GM12878 (cell line): ENCODE measurements around the gene PXDC1. TPM values are rescaled to one million over a fixed set of nuclear protein-coding genes. Genes with fewer than 3 reads are reported as not detected.
A peak's percentile ranks its signal among the peaks of the same experiment; 100 is the strongest.

Experiments
- ATAC-seq: fragments of 200-7000 bp; cut with Tn5 transposase; 3 replicates; pipeline ENCODE4 v1.9.1; 2020; ENCODE audit warnings: mild to moderate bottlenecking, moderate library complexity
- Bru-seq: library from RNA; stranded (reverse); fragments of 400-500 nt; gene quantifications from one replicate; lab custom pipeline; 2021; lab: Mats Ljungman, UMichigan
- BruChase-seq, 2 experiments: library from RNA; stranded (reverse); fragments of 400-500 nt; gene quantifications; one replicate each; lab custom pipeline; 2021; lab: Mats Ljungman, UMichigan
- BruUV-seq: library from RNA; stranded (reverse); fragments of 400-500 nt; replicated peaks from 2 replicates; lab custom pipeline; 2021; lab: Mats Ljungman, UMichigan
- CTCF ChIA-PET: fragments of 300-600 bp; sonication (Branson Sonifier 250); formaldehyde crosslinking; extraction: SDS; loops from one replicate; lab custom pipeline; 2021; ENCODE audit warnings: inconsistent platforms; lab: Yijun Ruan, JAX
- POLR2A ChIA-PET: fragments of 350-600 bp; formaldehyde crosslinking; extraction: SDS; loops from one replicate; lab custom pipeline; 2021; ENCODE audit warnings: inconsistent platforms; lab: Charles Lee
- RAD21 ChIA-PET: fragments of 300-600 bp; sonication (Branson Sonifier 250); formaldehyde crosslinking; loops from one replicate; lab custom pipeline; 2023; ENCODE audit warnings: antibody characterized with exemption; ENCODE audit not compliant: unreplicated experiment; lab: Charles Lee
- SMC1A ChIA-PET: fragments of 300-600 bp; sonication (Branson Sonifier 250); formaldehyde crosslinking; loops from one replicate; lab custom pipeline; 2023; ENCODE audit not compliant: unreplicated experiment, uncharacterized antibody; lab: Charles Lee
- DNase-seq: peaks from one replicate; pipeline ENCODE4 v3.0.0-alpha.2; 2011; ENCODE audit warnings: low read depth, low spot score
- FAIRE-seq: peaks from 3 replicates; lab custom pipeline; 2011; peaks lifted over from hg19 to GRCh38; lab: Jason Lieb, UNC
- H2AFZ ChIP-seq: 2 replicates; pipeline ENCODE4 v1.6.0; 2011; ENCODE audit warnings: low read depth, low read length, control low read depth; ENCODE audit not compliant: control insufficient read depth
- H3K27ac ChIP-seq: 2 replicates; pipeline ENCODE4 v1.5.1; 2011; ENCODE audit warnings: control low read depth; ENCODE audit not compliant: control insufficient read depth, insufficient read depth
- H3K27me3 ChIP-seq, 2 experiments: replicated peaks in 1 of 2; 2 replicates each; pipeline versions ENCODE4 v1.6.0 to v1.6.1; 2011; ENCODE audit warnings: low read length in 1 of 2; ENCODE audit not compliant: control insufficient read depth in 2 of 2, insufficient read depth in 2 of 2
- H3K36me3 ChIP-seq, 2 experiments: 2 replicates each; pipeline ENCODE4 v1.5.1; 2011; ENCODE audit warnings: low read length in 1 of 2; ENCODE audit not compliant: control insufficient read depth in 2 of 2, insufficient read depth in 2 of 2
- H3K4me1 ChIP-seq: 2 replicates; pipeline ENCODE4 v1.6.1; 2011; ENCODE audit warnings: mild to moderate bottlenecking, low read length, moderate library complexity, mixed read lengths; ENCODE audit not compliant: control insufficient read depth, insufficient read depth
- H3K4me2 ChIP-seq: 2 replicates; pipeline ENCODE4 v1.6.0; 2011; ENCODE audit warnings: control low read depth; ENCODE audit not compliant: control insufficient read depth, insufficient read depth
- H3K4me3 ChIP-seq: fragments of 200-600 bp; sonication (generic); 2 replicates; pipeline ENCODE4 v1.5.1; 2016
- H3K79me2 ChIP-seq: 2 replicates; pipeline ENCODE4 v1.6.0; 2011; ENCODE audit warnings: low read length; ENCODE audit not compliant: control insufficient read depth, insufficient read depth
- H3K9ac ChIP-seq: 2 replicates; pipeline ENCODE4 v1.8.0; 2011; ENCODE audit warnings: low read length, control low read depth, mixed read lengths; ENCODE audit not compliant: control insufficient read depth, insufficient read depth
- H3K9me3 ChIP-seq: replicated peaks from 3 replicates; pipeline ENCODE4 v1.5.1; 2011; ENCODE audit warnings: mild to moderate bottlenecking, low read length; ENCODE audit not compliant: control insufficient read depth, insufficient read depth
- H4K20me1 ChIP-seq: 2 replicates; pipeline ENCODE4 v1.6.0; 2011; ENCODE audit not compliant: control insufficient read depth, insufficient read depth
- BACH1 ChIP-seq: fragments of 450-650 bp; IDR thresholded peaks from 2 replicates; pipeline ENCODE4 v1.6.1; 2017; ENCODE audit warnings: mild to moderate bottlenecking, borderline replicate concordance
- CHD1 ChIP-seq: IDR thresholded peaks from 2 replicates; pipeline ENCODE4 v1.6.1; 2012; ENCODE audit warnings: low read depth, low read length, improper control_type of control experiment
- KDM1A ChIP-seq: fragments of 200-600 bp; sonication (generic); IDR thresholded peaks from 2 replicates; pipeline ENCODE4 v1.6.1; 2016; ENCODE audit warnings: borderline replicate concordance
- NFIC ChIP-seq: IDR thresholded peaks from 2 replicates; pipeline ENCODE4 v1.6.1; 2012; ENCODE audit warnings: low read depth, mild to moderate bottlenecking, inconsistent platforms, low read length, moderate library complexity
- NR2C2 ChIP-seq: IDR thresholded peaks from 2 replicates; pipeline ENCODE4 v1.6.1; 2011; ENCODE audit warnings: borderline replicate concordance, low read depth; ENCODE audit not compliant: control insufficient read depth, insufficient read length
- SMAD5 ChIP-seq: IDR thresholded peaks from 2 replicates; pipeline ENCODE4 v1.6.1; 2016; ENCODE audit warnings: antibody characterized with exemption, low read depth
- STAT3 ChIP-seq: IDR thresholded peaks from 2 replicates; pipeline ENCODE4 v1.6.1; 2011; ENCODE audit warnings: low read depth, low read length, improper control_type of control experiment
- ZNF24 ChIP-seq: fragments of 450-650 bp; IDR thresholded peaks from 2 replicates; pipeline ENCODE4 v1.6.1; 2017; ENCODE audit warnings: antibody characterized with exemption, mild to moderate bottlenecking
- ZSCAN29 ChIP-seq: fragments of 450-650 bp; IDR thresholded peaks from 2 replicates; pipeline ENCODE4 v1.6.1; 2017; ENCODE audit warnings: mild to moderate bottlenecking, moderate library complexity
- WGBS: methylation state at CpG from one replicate; pipeline ENCODE4 v1.1.6; 2016; ENCODE audit warnings: low lambda C conversion rate; ENCODE audit not compliant: insufficient replicate concordance, insufficient coverage; ENCODE audit errors: missing lambda C conversion rate; 5-methylcytosine and 5-hydroxymethylcytosine counted together
- in situ Hi-C: fragments of 300-500 bp; cut with MboI; formaldehyde crosslinking; loops from 9 replicates; pipeline ENCODE4 v1.14.3; 2018; ENCODE audit warnings: mixed read lengths
- intact Hi-C: fragments of 100-400 bp; cut with micrococcal nuclease; formaldehyde crosslinking; loops from one replicate; pipeline ENCODE4 v1.14.2; 2022; ENCODE audit not compliant: unreplicated experiment
- long read RNA-seq, 2 experiments: library from polyadenylated mRNA; unstranded; transcript quantifications; one replicate each; pipeline ENCODE4 v2.0.0, GENCODE V29; 2019 to 2020
- polyA minus RNA-seq, 3 experiments: library from RNA; depleted of rRNA, polyadenylated mRNA; stranded (reverse); fragments of >200 nt; gene quantifications; 2 replicates each; pipeline ENCODE4 v1.2.3, GENCODE V29; 2011
- polyA plus RNA-seq, 11 experiments: library from polyadenylated mRNA; depleted of rRNA in 4 of 11; unstranded in 6 of 11; stranded (reverse) in 5 of 11; fragments of >200 nt; fragmentation: Nextera tagmentation in 4 of 11; fragmentation: Illumina TruSeq in 1 of 11; extraction: Ambion mirVana in 4 of 11; extraction: Trizol in 1 of 11; gene quantifications; 1 replicate in 1 of 11; 2 replicates in 10 of 11; pipeline versions ENCODE4 v1.2.1 to v1.2.3, GENCODE V29; 2011 to 2016; ENCODE audit warnings: inconsistent platforms in 2 of 11, missing spikeins in 2 of 11, low read depth in 1 of 11
- total RNA-seq, 4 experiments: library from RNA; depleted of rRNA in 3 of 4; stranded (reverse); fragments of >200 nt in 3 of 4; fragmentation: Illumina TruSeq in 1 of 4; extraction: Trizol in 1 of 4; gene quantifications; 2 replicates each; pipeline versions ENCODE4 v1.2.1 to v1.2.3, GENCODE V29; 2013 to 2021
- TF ChIP-seq, protein P1 (sequence below): fragments of 450-650 bp; IDR thresholded peaks from 2 replicates; pipeline ENCODE4 v1.6.1; 2017; ENCODE audit warnings: mild to moderate bottlenecking
- TF ChIP-seq, protein P2 (sequence below): IDR thresholded peaks from 2 replicates; pipeline ENCODE4 v1.6.1; 2012; ENCODE audit warnings: low read depth, low read length, improper control_type of control experiment
- TF ChIP-seq, protein P3 (sequence below): fragments of 150-350 bp; IDR thresholded peaks from 2 replicates; pipeline ENCODE4 v1.6.1; 2016; ENCODE audit warnings: low read depth, low read length

PXDC1 gene, protein sequence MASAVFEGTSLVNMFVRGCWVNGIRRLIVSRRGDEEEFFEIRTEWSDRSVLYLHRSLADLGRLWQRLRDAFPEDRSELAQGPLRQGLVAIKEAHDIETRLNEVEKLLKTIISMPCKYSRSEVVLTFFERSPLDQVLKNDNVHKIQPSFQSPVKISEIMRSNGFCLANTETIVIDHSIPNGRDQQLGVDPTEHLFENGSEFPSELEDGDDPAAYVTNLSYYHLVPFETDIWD
- total RNA-seq (2013; cell fraction: nucleolus; rRNA removed), result 0.19 TPM in 1 of 2 replicates, not detected in the other
- total RNA-seq (2014; rRNA removed) (0.40 and 0.44 TPM in 2 replicates), total RNA-seq (2014; rRNA removed; fragmentation: Illumina TruSeq; extraction: Trizol) (0.18 and 0.36 TPM in 2 replicates), total RNA-seq (2021) (0.72 TPM in 2 replicates), polyA plus RNA-seq (2011; rRNA removed) (0.03 TPM in 1 of 2 replicates, not detected in the other), polyA plus RNA-seq (2014; fragmentation: Illumina TruSeq; extraction: Trizol) (0.28 and 0.38 TPM in 2 replicates), polyA plus RNA-seq (2014; fragmentation: Nextera tagmentation; extraction: Ambion mirVana) (under 1 TPM; 0.06 to 0.18 TPM), polyA plus RNA-seq (2014; rRNA removed) (0.50 and 0.52 TPM in 2 replicates), polyA plus RNA-seq (2016; fragmentation: Nextera tagmentation; extraction: Ambion mirVana) (not detected), polyA minus RNA-seq (2011; rRNA and poly(A)+ RNA removed) (not detected in 2 replicates), Bru-seq, nascent RNA (percentile 26 among the genes with signal in this experiment), BruChase-seq, experiment 1, labeled RNA remaining after a 6-hour chase (percentile 23 among the genes with signal in this experiment), BruChase-seq, experiment 2, labeled RNA remaining after a 2-hour chase (percentile 22 among the genes with signal in this experiment)
- 0.31 TPM for polyA plus RNA-seq (2011; ENCODE audit: low read depth)
- not detected in 2 replicates for polyA plus RNA-seq (2011; cell fraction: cytosol; rRNA removed)
- polyA plus RNA-seq (2011; cell fraction: nucleus; rRNA removed), result not detected in 2 replicates
- polyA plus RNA-seq (2012), result 0.43 and 0.88 TPM in 2 replicates
- polyA minus RNA-seq (2011; cell fraction: cytosol; rRNA and poly(A)+ RNA removed), result not detected in 2 replicates
- not detected in 2 replicates for polyA minus RNA-seq (2011; cell fraction: nucleus; rRNA and poly(A)+ RNA removed)
- long read RNA-seq, experiment 1, result 0 reads
- long read RNA-seq, experiment 2, result 0 reads

DNA sequence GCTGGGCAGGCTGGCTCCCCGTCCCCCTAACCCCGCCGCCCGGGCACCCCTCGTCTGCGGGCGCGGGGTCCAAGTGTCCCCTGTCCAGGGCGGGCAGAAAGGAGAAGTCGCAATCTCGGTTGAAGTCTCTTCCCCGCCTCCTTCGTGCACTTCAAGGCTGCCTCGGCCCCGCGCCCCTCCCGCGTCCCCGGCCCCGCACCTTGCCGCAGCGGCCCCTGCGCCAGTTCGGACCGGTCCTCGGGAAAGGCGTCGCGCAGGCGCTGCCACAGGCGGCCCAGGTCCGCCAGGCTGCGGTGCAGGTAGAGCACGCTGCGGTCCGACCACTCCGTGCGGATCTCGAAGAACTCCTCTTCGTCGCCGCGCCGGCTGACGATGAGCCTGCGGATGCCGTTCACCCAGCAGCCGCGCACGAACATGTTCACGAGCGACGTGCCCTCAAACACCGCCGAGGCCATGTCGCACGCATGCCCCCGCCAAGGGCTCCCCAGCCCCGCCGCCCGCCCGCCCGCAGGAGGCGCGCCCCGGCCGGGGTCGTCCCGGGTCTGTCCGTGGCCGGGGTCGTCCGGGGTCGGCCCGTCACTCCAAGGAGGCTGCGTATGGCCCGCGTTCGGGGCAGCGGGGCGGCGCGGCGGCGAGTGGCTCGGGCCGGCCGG lies at the start of gene PXDC1:
Gene PXDC1 (minus strand): TSS at position 637 of the 653 bp plus-strand sequence. CDS start 182 bp downstream, at position 455.
- intact Hi-C loops, result no loop called here
- BruUV-seq, result no TSS peak
- ChIA-PET RAD21 (no interaction called here), SMC1A (no interaction called here), CTCF (no interaction called here), POLR2A (no interaction called here)
- under 1% methylated on average over 61 of the region's 88 CpGs for WGBS
- peak; percentile 4; the same call in 2 of the 3 replicates for ATAC-seq
- Histone ChIP-seq H3K79me2 (no peaks in the 10 kb centered on the region), H3K27ac (no peak within 1 kb of the TSS), H3K27me3 (peaks cover 8 to 22% of the 10 kb centered on the region in 2 experiments), H2AFZ (peak within 1 kb of the TSS; percentile 60), H3K9ac (0 out of 2 replicates have a peak within 1 kb of the TSS, but pooled peaks have one; percentile 12), H3K4me3 (peak within 1 kb of the TSS; percentile 60), H3K4me2 (peak within 1 kb of the TSS; percentile 96), H3K36me3 (no peaks in the 10 kb centered on the region), H4K20me1 (no peaks in the 10 kb centered on the region), H3K9me3 (no peaks in the 10 kb centered on the region; the same call in 2 of the 3 replicates), H3K4me1 (no peaks in the 10 kb centered on the region; the same call in none of the 2 replicates)
- in situ Hi-C loops, result no loop called here
- no peak for FAIRE-seq
- DNase-seq, result no peak
- TF ChIP-seq, protein P1, sequence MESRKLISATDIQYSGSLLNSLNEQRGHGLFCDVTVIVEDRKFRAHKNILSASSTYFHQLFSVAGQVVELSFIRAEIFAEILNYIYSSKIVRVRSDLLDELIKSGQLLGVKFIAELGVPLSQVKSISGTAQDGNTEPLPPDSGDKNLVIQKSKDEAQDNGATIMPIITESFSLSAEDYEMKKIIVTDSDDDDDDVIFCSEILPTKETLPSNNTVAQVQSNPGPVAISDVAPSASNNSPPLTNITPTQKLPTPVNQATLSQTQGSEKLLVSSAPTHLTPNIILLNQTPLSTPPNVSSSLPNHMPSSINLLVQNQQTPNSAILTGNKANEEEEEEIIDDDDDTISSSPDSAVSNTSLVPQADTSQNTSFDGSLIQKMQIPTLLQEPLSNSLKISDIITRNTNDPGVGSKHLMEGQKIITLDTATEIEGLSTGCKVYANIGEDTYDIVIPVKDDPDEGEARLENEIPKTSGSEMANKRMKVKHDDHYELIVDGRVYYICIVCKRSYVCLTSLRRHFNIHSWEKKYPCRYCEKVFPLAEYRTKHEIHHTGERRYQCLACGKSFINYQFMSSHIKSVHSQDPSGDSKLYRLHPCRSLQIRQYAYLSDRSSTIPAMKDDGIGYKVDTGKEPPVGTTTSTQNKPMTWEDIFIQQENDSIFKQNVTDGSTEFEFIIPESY, result no peak
- TF ChIP-seq KDM1A (no peak), CHD1 (no peak), NR2C2 (no peak), ZSCAN29 (no peak), SMAD5 (no peak), NFIC (no peak), STAT3 (no peak), BACH1 (no peak), ZNF24 (no peak)
- TF ChIP-seq, protein P2, sequence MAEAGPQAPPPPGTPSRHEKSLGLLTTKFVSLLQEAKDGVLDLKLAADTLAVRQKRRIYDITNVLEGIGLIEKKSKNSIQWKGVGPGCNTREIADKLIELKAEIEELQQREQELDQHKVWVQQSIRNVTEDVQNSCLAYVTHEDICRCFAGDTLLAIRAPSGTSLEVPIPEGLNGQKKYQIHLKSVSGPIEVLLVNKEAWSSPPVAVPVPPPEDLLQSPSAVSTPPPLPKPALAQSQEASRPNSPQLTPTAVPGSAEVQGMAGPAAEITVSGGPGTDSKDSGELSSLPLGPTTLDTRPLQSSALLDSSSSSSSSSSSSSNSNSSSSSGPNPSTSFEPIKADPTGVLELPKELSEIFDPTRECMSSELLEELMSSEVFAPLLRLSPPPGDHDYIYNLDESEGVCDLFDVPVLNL, result no peak
- TF ChIP-seq, protein P3, sequence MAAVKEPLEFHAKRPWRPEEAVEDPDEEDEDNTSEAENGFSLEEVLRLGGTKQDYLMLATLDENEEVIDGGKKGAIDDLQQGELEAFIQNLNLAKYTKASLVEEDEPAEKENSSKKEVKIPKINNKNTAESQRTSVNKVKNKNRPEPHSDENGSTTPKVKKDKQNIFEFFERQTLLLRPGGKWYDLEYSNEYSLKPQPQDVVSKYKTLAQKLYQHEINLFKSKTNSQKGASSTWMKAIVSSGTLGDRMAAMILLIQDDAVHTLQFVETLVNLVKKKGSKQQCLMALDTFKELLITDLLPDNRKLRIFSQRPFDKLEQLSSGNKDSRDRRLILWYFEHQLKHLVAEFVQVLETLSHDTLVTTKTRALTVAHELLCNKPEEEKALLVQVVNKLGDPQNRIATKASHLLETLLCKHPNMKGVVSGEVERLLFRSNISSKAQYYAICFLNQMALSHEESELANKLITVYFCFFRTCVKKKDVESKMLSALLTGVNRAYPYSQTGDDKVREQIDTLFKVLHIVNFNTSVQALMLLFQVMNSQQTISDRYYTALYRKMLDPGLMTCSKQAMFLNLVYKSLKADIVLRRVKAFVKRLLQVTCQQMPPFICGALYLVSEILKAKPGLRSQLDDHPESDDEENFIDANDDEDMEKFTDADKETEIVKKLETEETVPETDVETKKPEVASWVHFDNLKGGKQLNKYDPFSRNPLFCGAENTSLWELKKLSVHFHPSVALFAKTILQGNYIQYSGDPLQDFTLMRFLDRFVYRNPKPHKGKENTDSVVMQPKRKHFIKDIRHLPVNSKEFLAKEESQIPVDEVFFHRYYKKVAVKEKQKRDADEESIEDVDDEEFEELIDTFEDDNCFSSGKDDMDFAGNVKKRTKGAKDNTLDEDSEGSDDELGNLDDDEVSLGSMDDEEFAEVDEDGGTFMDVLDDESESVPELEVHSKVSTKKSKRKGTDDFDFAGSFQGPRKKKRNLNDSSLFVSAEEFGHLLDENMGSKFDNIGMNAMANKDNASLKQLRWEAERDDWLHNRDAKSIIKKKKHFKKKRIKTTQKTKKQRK, result no peak
